ENCODE results near the gene PEMT.
A peak's percentile ranks its signal among the peaks of the same experiment; 100 is the strongest.
"Not testable (repeated sequence)": the region's sequence is repeated elsewhere in the genome, so short reads cannot be mapped to it uniquely, and the experiment has no call there.

Gene PEMT, protein sequence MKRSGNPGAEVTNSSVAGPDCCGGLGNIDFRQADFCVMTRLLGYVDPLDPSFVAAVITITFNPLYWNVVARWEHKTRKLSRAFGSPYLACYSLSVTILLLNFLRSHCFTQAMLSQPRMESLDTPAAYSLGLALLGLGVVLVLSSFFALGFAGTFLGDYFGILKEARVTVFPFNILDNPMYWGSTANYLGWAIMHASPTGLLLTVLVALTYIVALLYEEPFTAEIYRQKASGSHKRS

DNA sequence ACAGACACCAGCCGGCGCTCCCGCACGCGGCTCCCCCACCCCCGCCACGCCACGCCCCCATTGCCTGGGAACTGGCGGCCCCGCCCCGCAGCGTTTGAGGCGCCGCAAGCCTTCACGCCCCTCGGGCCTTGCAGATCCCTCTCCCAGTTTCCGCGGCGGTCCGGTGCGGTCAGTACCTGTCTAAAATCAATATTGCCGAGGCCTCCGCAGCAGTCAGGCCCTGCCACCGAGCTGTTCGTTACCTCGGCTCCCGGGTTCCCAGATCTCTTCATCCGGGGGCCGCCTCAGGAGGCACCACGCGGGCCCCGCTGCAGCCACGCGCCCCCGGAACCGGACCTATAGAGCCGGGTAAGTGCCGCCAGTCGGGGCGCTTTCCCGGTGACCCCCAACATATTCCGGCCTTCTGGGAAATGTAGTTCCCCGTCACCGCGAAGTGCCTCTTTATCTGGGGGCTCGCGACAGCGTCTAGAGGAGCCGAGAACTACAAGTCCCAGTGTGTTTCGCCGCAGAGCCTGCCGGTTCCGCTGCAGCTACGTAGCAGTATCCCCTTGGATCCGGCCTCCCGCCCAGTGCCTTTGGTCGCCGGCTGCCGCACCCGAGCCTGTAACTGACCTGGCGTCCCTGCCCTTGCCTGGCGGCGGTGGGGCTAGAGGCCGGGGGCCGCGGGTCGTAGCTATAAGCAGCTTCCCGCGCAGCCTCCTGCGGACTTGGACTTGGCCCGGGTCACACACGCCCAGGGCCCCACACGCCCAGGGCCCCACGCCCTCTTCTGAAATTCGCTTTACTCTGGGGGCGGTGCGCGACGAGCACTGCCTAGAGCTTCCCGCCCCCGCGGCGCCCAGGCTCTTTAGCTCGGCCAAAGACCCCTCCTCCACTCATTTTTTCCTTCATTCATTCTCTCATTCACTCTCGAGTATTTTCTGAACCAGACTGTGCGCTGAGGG, at the start of gene PEMT:
TSS of gene PEMT (minus strand) at position 354 of the 944 bp plus-strand sequence. CDS start at position 272, 82 bp downstream.
- DNase-seq = peak; percentile 99

- not testable (repeated sequence) for DNase-seq
Observed at GRCh38 chr17:17639661-17640270, 48.3 kb upstream of the PEMT start.

DNA sequence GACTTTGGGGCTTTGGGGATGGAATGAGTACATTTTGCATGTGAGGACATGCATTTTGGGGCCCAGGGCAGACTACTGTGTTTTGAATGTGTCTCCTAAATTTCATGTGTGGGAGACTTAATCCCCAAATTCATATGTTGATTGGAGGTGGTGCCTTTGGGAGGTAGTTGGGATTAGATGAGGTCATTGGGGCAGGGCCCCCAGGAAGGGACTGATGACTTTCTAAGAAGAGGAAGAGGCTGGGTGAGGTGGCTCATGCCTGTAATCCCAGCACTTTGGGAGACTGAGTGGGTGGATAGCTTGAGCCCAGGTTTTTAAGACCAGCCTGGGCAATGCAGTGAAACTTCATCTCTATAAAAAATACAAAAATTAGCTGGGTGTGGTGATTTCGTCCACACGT, 47.0 kb upstream of the PEMT start:
- DNase-seq = no peak

DNA sequence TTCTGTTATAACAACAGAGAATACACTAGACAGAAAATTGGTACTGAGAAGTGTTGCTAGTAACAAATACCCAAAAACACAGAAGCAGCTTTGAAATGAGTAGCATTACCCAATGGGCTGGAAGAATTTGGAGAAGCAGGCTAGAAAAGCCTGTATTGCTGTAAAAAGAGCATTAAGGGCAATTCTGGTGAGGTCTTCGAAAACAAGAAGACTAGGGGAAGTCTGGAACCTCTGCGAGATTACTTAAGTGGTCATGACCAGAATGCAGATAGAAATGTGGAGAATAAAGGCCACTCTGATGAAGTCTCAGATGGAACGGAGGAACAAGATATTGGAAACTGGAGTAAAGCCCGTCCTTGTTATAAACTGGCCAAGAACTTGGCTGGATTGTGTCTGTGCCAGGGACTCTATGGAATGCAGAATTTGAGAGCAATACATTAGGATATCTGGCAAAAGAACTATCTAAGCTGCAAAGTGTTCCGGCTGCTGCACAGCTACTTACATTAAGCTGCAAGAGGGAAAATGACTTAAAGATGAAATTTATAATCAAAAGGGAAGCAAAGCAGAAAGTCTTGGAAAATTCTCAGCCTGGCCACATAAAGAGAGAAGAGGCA, 44.9 kb upstream of the PEMT start:
- no peak for DNase-seq

- DNase-seq = not testable (repeated sequence)
Observed at GRCh38 chr17:17635537-17636271, 44.2 kb upstream of the PEMT start.

DNA sequence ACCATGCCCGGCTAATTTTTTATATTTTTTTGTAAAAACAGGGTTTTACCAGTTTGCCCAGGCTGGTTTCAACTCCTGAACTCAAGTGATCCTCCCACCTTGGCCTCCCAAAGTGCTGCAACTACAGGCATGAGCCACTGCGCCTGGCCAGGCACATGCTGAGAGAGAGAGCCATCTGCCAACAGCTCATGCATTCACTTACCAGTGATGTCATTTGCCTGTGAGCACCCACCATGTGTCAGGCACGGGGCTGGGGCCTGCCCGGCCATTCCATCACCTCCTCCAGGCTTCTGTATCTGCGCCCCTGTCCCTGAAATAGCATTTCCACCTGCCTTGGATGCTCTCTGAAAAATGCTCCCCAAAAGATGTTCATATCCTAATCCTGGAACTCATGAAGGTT, 43.6 kb upstream of the PEMT start:
- no peak for DNase-seq

DNA sequence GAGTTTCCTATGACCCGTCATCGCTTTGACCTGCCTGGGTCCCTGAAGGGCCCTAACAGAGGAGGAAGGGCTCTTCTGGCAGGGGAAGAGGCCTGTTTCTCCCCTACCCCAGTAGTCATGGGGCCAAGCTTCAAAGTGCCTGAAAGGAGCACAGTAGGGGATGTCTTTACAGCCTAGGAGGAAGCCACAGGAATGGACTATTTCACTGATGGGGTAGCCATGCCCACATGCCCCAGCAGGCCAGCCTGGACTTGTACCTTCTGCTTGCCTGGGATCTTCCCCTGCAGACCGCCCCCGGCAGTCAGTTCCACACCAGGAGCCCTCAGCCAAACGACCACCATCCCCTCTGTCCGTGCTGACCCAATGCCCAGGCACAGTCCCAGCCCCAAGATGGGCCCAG, 41.8 kb upstream of the PEMT start:
- DNase-seq = no peak

GRCh38 chr17:17632690-17633089, 41.2 kb upstream of the PEMT start:
- not testable (repeated sequence) for DNase-seq

DNA sequence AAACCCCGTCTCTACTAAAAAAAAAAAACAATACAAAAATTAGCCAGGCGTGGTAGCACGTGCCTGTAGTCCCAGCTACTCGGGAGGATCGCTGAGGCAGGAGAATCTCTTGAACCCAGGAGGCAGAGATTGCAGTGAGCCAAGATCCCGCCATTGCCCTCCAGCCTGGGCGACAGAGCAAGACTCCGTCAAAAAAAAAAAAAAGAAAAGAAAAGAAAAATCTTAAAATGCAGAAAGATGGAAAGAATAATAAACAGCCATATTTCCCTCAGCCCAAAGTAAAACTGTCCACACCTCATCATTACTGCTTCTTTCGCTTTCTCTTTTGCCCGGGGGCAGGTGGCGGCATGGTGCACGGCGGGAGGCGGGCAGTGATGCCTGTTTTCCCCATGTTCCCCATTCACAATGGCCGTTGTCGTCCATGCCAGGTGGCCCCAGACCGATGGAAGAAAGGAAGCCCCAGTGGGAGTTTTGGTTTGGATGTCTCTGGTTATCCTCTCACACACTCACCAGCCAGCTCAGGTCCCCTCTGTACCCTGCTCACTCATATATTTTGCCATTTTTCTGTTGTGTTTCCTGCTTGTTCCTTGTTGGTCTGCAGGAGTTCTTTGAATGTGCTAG, 37.0 kb upstream of the PEMT start:
- no peak for DNase-seq

- no peak for DNase-seq
Observed at GRCh38 chr17:17626840-17627239, 35.3 kb upstream of the PEMT start.

GRCh38 chr17:17626151-17626805, 34.8 kb upstream of the PEMT start:
- no peak for DNase-seq

- DNase-seq = no peak
Observed at GRCh38 chr17:17624741-17625140, 33.2 kb upstream of the PEMT start.

- DNase-seq = no peak
Observed at GRCh38 chr17:17623904-17624303, 32.4 kb upstream of the PEMT start.

- no peak for DNase-seq
Observed at GRCh38 chr17:17621254-17621653, 29.7 kb upstream of the PEMT start.

GRCh38 chr17:17613708-17614114, 22.2 kb upstream of the PEMT start:
- peak; percentile 67 for DNase-seq

- DNase-seq = no peak
Observed at GRCh38 chr17:17612085-17613022, 20.8 kb upstream of the PEMT start.

DNA sequence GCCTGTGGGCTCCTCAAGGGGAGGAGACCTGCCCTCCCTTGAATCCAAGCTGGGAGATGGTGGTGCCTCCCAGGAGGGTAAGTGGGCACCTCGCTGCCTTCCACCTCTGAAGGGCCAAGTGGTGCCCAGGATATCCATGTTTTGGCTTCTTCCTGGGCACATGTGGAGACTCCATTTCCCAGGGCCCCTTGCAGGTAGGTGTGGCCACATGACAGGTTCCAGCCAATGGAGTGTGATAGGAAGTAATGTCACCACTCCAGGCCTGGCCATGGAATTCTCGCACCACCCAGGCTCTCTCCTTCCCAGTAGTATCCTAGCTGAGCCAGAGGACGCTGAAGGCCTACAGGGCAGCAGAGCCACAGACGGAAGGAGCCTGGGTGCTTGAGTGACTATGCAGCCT, 17.6 kb upstream of the PEMT start:
- no peak for DNase-seq

GRCh38 chr17:17606416-17607000, 15.0 kb upstream of the PEMT start:
- peak; percentile 43 for DNase-seq

DNA sequence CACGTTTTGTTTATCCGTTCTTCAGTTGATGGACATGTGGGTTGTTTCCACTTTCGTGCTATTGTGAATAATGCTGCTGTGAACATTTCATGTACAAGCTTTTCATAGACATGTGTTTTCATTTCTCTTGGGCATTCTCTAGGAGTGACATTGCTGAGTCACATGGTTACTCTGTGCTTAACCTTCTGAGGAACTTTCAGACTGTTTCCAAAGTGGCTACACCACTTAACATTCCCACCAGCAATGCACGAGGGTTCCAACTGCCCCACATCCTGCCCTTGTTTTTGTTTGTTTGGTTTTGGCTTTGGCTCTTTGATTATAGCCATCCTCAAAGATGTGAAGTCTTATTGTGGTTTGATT, 14.2 kb upstream of the PEMT start:
- DNase-seq = peak; percentile 74
